T-helper 2 cell treated with Interferon-gamma antibody and Interleukin-4, amounts not matched to agents 100 ng/mL and 5 ng/mL, for 36 hours (primary cell): ENCODE results near the gene TAF4. TPM values are rescaled to one million over a fixed set of nuclear protein-coding genes. Genes with fewer than 3 reads are reported as not detected.

Source experiments
- intact Hi-C: fragments of 100-400 bp; cut with micrococcal nuclease; formaldehyde crosslinking; loops from one replicate; pipeline ENCODE4 v1.15.1; 2023
- total RNA-seq: library from RNA; stranded (reverse); gene quantifications from 2 replicates; pipeline ENCODE4 v1.2.3, GENCODE V29; 2022

The TAF4 gene
- total RNA-seq, 1 donor from 2014 or later, result 23.7 TPM

DNA sequence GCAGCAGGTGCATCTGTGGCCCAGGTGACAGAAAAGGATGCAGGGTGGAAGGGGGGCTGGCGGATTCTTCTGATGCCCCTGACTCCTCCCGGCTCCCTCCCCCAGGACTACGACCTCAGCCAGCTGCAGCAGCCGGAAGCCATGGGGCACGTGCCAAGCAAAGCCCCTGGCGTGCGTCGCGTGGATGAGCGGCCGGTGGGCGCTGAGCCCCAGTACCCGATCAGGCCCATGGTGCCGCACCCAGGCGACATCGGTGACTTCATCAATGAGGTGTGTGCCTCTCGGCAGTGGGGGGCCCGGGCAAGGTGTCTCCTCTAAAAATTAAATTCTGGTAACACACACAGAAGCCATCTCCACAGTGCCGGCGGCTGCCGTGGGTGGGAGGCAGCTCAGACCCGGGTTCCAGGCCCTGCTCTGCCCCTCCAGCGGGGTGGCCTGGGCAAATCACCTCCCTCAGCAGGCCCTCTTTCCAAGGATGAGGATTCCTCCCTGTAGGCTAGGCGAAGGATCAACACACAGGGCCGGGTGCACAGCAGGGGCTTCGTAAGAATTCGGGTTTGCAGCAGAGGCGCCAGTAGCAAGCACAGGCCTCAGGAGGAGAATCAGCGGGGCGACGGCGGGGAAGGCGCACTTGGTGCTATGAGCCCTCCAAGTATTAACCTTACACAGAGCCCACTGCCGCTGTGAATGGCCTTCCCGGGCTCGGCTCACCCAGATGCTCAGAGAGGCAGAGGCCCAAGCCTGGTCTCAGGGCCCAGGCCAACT, 131.5 kb downstream of the TAF4 start:
- intact Hi-C loops, result no loop called here

DNA sequence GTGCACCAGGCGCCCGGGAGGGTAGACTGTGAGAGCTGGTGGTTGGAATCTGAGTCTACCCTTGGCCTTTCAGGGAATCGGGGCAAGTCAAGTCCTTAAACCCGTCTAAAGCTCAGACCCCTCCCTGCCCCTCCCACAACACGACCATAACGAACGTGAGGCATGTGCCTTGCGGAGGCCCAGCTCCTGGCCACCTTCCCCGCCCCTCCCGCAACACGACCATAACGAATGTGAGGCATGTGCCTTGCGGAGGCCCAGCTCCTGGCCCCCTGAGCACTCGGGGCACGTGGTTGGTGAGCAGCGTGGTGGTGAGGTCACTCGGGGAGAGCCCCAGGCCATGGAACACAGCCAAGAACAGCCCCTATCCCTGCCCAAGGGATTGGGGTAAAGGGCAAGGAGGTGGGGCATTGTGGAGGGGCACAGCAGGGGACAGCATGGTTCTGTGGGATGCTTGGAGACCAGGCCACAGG, 132.2 kb downstream of the TAF4 start:
- intact Hi-C loops, result no loop called here

DNA sequence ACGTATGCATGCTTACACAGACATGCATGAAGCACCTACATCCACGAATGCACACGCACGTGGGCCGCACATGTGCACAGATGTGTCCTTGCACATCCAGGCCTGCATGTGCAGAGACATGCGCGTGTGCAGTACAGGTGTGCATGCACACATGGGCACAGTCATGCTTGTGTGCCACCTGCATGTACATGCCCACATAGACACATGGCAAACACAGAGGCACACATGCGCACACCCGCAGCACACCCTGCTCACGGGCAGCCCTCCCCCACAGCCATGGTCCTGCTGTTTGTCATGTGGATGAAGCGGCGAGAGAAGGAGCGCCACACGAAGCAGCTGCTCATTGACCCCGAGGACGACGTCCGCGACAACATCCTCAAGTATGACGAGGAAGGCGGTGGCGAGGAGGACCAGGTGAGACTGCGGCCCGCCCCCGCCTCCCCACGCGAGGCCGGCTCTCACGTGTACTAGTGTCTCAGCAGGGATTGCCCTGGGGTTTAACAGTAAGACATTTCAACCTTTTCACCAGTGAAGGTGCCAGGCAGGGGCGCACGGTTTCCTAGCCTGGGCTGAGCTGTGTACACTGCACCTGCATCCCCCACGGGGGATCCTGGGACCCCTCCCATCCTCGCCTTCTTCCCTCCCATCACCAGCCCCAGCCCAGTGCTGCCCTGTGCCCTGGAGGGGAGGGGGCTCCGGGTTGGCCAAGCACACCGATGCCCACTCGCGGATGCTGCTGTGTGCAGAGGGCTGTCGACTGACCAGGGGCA, 132.8 kb downstream of the TAF4 start:
- intact Hi-C loops, result no loop called here

DNA sequence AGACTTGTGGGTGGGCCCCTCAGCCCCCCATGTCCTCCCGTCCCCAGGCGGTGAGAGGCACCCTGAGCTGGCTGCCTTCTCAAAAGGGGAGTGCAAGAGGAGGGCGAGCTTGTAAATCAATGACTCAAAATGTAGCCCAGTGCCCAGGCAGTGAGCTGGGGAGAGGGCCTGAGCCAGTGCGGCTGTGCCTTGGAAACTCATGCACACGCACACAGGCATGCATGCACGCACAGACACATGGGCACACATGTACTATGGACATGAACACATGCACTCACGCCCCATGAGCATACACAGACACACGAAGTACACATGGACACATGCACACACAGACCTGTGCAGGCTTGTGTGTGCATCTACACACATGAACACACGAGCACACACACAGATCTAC, 133.5 kb downstream of the TAF4 start:
- intact Hi-C loops, result no loop called here

DNA sequence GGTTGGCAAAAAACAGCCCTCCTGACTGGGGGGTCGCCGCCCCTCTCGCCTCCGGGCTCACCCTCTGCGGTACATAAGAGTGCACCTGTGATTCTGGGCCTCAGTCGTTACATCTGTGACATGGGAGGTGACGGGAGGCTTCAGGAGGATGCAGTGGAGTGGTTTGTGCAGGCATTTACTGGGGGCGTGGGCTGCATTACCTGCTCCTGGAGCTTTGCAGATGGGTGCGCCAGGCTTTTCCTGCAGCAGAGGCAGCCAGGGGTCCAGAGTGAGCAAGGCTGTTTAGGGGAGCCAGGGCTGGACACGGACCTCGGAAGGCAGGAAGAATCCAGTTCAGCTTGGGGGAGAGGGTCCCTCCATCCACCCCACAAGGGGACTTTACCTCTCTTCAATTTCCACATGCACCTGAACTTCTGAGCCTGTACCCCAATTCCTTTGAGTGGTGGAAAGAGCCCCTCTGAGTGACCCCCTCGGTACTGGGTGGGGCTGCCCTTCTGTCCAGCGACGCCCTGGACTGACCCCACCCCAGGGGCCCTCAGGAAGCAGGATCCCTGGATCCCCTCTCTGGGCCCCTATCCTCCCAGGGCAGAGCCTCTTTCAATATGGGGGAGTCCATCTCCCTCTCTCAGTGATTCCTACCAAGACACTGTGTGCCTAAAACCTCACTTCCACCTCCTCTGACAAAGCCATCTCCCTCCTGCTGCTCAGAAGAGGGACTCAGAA, 134.0 kb downstream of the TAF4 start:
- intact Hi-C loops, result no loop called here

DNA sequence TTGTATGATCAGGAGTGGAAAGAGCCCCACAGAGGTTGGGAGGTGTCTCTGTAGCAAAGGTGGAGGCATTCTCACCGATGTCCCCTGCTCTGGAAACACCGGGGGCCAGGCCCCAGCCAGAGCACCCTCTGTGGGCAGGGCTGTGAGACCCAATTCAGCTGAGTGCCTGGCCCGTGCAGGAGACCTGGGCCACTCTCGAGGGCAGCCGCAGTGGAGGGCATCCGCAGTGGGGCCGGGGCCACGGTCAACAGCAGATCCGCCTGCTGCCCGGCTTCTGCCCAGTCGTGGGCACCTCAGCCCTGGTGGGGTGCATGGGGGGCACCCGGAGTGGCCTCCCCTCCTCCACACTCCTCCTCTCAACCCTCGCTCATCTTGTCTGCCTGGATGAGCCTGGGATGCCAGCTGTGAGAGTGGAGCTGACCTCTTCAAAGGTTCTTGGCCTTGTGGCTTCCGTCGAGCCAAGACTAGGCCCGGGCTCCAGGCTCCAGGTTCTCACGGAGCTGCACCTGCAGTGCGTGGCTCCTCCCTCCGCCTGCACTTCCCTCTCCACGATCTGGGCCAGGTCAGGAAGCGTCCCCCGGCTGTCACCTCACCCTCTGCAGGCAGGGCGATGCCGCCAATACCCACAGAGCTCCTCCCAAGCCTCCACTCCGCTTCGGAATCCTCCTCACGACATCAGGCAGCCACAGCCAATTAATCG, 134.8 kb downstream of the TAF4 start:
- intact Hi-C loops, result no loop called here

DNA sequence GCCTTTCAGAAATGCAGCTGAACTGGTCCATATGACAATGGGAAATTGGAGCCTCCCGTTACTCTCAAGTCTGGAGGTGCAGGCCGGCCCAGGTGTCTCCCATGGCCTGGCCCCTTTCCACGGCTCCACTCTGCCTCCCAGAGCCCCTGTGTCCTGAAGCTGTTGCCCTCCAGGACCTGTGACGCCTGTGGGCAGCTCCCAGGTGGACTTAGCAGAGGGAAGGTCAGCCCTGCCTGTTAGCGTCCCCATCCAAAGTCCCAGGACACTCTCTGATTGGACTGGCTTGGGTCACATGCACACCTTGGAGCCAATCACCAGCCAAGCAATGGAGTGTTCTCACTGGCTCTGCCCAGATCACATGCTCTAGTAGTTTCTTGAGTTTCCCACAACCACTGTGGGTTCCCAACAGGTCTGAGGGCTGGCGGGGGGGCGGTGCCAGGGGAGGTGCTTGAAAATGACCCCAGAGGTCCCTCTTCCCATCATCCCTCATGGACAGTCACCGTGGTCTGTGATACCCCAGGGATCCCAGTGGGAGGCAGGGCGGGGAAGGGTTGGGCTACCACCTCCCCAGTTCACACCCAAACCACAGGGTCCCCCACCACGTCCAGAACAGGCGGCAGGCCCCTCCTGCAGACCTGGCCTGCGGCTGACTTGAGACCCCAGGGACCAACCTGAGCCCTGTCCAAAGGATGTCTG, 135.6 kb downstream of the TAF4 start:
- intact Hi-C loops, result no loop called here

DNA sequence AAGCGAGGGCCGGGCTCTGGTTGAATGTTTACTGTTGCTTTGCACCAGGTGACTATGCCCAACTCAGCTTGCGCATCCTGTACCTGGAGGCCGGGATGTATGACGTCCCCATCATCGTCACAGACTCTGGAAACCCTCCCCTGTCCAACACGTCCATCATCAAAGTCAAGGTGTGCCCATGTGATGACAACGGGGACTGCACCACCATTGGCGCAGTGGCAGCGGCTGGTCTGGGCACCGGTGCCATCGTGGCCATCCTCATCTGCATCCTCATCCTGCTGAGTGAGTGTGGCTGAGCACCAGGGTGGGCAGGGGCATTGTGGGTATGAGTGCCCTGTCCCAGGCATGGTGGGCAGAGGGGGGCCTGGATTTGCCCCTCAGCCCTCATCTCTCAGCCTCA, 136.1 kb downstream of the TAF4 start:
- intact Hi-C loops, result no loop called here

DNA sequence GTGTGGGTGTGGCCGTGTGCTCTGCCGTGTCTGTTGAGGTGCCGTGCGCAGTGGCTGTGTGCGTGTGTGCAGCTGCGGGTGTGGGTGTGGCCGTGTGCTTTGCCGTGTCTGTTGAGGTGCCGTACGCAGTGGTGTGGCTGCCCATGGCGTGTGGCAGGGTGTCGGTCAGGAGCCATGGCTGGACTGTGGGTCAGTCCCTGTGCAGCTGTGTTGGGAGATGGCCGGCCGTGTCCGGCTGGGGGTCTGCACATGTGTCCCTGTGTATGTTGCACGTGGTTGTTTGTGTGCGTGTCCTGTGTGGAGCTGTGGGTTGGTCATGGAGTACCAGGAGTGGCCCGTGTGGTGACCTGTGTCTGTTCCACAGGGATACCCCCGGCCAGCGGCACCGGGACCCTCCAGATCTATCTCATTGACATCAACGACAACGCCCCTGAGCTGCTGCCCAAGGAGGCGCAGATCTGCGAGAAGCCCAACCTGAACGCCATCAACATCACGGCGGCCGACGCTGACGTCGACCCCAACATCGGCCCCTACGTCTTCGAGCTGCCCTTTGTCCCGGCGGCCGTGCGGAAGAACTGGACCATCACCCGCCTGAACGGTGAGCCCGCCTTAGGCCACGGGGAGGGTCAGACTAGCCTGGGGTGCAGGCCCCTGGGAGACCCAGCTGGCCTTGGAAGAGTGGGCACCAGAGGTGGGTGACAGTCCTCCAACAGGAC, 137.7 kb downstream of the TAF4 start:
- intact Hi-C loops, result no loop called here

DNA sequence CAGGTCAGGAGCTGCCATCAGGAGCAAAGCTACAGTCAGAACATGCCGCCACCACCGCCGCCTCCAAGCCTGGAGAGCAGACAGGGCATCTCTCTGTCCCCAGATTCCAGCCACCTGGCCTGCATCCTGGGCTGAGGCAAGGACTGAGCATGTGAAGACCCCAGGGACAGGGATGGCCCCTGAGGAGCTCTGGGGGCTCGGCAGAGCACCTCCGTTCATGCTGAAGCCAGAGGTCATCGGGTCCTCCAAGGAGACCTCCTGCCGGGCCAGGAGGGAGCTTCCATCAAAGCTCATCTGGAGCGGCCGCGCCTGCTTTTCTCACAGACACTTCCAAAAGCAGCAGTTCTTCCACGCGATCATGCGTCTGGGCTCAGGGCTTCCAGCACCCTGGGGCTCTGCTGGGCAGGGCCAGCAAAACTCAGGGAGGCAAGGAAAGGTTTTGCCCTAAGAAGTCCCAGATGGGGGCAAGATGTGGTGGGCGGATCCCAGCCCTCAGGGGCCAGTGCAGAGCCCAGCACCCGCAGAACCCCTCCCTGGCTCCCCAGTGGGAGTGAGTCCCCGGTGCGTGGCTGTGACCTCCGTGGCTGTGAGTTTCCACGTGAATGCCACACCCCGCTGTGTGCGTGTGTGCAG, 138.4 kb downstream of the TAF4 start:
- intact Hi-C loops, result no loop called here

DNA sequence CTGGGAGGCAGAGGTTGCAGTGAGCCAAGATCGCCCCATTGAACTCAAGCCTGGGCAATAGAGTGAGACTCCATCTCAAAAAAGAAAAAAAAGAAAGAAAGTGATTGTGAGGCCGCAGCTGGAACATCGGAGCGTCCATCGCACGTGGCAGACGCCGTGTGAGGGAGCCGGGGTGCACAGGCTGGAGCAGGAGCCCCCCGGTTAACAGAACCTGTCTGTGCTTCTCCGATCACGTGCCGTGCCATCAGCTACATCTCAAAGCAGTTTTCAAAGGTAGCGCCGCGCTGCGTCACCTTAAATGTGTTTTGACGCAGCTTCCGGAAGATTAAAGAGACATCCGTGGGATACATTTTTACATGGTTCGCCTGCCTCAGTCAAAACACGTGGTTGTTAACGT, 138.9 kb downstream of the TAF4 start:
- intact Hi-C loops, result no loop called here

DNA sequence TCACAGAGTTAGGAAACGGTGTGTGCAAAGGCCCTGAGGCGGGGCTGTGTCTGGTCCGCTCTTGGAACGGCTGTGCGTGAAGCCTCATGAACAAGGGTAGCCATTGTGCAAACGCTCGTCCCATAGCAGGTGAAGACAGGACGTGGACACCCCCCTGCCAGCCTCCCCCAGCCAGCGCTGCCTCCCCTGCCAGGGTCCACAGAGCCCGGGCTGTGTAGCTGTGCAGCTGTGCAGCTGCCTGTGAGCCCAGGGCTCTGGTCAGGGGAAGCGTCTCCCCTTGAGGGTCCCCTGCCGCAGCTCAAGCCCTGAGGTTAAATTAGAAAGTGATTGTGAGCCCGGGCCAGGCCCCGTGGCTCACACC, 139.4 kb downstream of the TAF4 start:
- intact Hi-C loops, result no loop called here

DNA sequence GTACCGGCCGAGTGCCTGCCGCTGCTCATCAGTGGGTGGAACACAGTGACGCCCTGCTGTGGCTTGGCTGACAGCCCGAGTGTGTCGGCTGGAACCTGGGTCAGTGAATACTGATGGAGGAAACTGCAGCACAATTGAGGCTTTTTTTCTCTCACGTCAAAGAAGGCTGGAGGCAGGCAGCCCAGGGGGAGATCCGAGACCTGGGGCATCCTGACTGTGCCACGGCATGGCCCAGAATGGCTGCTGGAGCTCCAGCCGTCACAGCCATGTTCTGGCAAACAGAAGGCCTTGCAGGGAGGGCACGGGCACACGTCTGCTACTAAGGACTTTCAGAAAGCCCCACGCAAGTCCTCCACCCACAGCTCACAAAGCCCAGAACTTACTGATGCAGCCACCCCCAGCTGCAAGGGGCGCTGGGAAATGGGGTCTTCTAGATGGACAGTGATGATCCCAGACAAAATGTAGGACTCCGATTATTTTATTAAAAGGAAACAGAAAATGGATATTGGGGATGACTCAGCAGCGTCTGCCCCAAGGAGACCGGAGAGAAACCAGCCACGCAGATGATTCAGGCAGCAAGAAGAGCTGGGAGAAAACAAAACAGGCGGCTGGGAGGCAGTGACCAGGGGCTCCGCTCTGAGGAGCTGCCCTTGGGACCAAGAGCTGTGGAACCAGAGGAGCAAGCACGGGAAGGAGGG, 140.0 kb downstream of the TAF4 start:
- intact Hi-C loops, result no loop called here

DNA sequence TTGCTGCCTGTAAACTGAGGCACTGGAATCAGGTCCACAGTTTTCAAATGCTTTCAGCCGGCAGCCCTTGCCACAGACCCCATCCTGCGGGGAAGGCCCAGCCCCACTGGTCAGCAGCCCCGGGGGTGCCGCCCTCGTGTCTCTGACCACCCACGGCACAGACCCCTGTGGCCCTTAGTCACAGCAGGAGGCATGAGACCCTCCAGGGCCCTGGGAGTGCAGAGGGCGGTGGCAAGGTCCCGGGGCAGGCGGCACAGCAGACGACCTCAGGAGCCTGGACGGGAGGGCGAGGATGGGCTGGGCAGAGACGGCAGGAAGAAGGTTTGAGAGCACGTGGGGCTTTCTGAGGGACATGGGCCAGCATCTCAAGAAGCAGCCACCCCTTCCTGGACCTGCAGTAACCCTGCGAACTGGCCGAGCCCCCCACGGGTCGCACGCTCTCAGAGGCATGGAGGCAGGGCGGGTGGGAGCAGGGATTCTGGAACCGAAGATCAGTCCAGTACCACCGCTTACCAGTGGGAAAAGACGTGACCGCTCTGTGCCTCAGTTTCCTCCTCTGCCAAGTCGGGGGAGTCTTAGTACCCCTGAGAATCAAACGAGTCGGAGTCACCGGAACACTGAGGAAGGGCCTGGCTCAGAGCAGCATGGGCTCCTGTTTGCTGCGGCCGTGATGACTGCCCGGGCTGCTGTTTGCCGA, 140.7 kb downstream of the TAF4 start:
- intact Hi-C loops, result no loop called here
